NCI-H128 (cell line): Measurements from ENCODE around the gene CWC27.

Source experiments
- DNase-seq: peaks from one replicate; lab custom pipeline; 2025; ENCODE audit not compliant: unreplicated experiment; lab: John Stamatoyannopoulos, UW

CWC27 gene

GRCh38 chr5:64971990-64972389 is 203.3 kb downstream of the CWC27 start:
- no peak for DNase-seq

GRCh38 chr5:64972591-64972990 is 203.9 kb downstream of the CWC27 start:
- no peak for DNase-seq

- no peak for DNase-seq
Observed at GRCh38 chr5:64973215-64973614, 204.5 kb downstream of the CWC27 start.

- DNase-seq, result no peak
Observed at GRCh38 chr5:64977779-64978178, 209.0 kb downstream of the CWC27 start.

- no peak for DNase-seq
Observed at GRCh38 chr5:64978546-64978945, 209.8 kb downstream of the CWC27 start.

GRCh38 chr5:64979531-64979930 is 210.8 kb downstream of the CWC27 start:
- no peak for DNase-seq

- no peak for DNase-seq
Observed at GRCh38 chr5:64980176-64980575, 211.4 kb downstream of the CWC27 start.

- DNase-seq, result no peak
Observed at GRCh38 chr5:64987768-64988167, 219.0 kb downstream of the CWC27 start.

- DNase-seq, result no peak
Observed at GRCh38 chr5:65009207-65009606, 240.5 kb downstream of the CWC27 start.

- DNase-seq, result no peak
Observed at GRCh38 chr5:65010841-65011240, 242.1 kb downstream of the CWC27 start.

GRCh38 chr5:65012301-65012892 is 243.7 kb downstream of the CWC27 start:
- no peak for DNase-seq

- no peak for DNase-seq
Observed at GRCh38 chr5:65013166-65013565, 244.4 kb downstream of the CWC27 start.

- no peak for DNase-seq
Observed at GRCh38 chr5:65014769-65015168, 246.0 kb downstream of the CWC27 start.

- DNase-seq, result no peak
Observed at GRCh38 chr5:65015767-65016166, 247.0 kb downstream of the CWC27 start.

- no peak for DNase-seq
Observed at GRCh38 chr5:65017636-65018035, 248.9 kb downstream of the CWC27 start.

GRCh38 chr5:65018763-65019162 is 250.0 kb downstream of the CWC27 start:
- DNase-seq, result no peak

GRCh38 chr5:65020492-65020891 is 251.8 kb downstream of the CWC27 start:
- DNase-seq, result no peak

GRCh38 chr5:65021527-65022226 is 252.9 kb downstream of the CWC27 start:
- DNase-seq, result no peak

GRCh38 chr5:65022932-65023331 is 254.2 kb downstream of the CWC27 start:
- no peak for DNase-seq

GRCh38 chr5:65024681-65025080 is 256.0 kb downstream of the CWC27 start:
- no peak for DNase-seq

GRCh38 chr5:65026816-65027548 is 258.3 kb downstream of the CWC27 start:
- no peak for DNase-seq

GRCh38 chr5:65029178-65029577 is 260.4 kb downstream of the CWC27 start:
- DNase-seq, result no peak
